ENCODE measurements around the gene LMOD1.

DNA sequence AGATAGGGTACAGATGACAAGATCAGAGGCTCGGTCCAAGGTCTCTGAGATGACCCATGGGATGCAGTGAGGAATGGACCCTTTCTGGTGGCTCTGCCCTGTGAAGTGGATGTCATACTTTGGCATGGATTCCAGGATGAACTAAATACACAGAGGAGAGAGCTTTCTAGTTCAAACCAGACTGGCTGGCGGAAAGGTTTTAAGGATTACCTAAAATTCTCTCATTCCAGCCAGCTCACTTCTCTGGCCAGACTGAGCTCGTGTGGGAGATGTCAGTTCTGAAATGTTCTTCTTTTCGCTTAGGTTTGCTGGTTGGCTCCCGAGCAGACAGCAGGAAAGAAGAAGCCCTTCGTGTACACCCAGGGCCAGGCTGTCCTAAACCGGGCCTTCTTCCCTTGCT is 42.3 kb upstream of the LMOD1 start:
- TF ChIP-seq CTCF (IDR thresholded peaks at IDR 0.05; ENCODE audit: low read depth, low read length), result no peak
- TF ChIP-seq EZH2phosphoT487 (IDR thresholded peaks at IDR 0.05; ENCODE audit: low read depth), result no peak
